Common myeloid progenitor, CD34-positive (primary cell): ENCODE measurements around the gene CAMK1D.
"Not testable (repeated sequence)": the region's sequence is repeated elsewhere in the genome, so short reads cannot be mapped to it uniquely, and the experiment has no call there.

Experiments
- CTCF ChIA-PET: fragments of 350-600 bp; sonication (Branson Sonifier 250); formaldehyde crosslinking; loops from one replicate; lab custom pipeline; 2021; ENCODE audit warnings: antibody characterized with exemption; lab: Charles Lee
- POLR2A ChIA-PET: fragments of 350-600 bp; sonication (Branson Sonifier 250); formaldehyde crosslinking; loops from one replicate; lab custom pipeline; 2021; ENCODE audit warnings: antibody characterized with exemption; lab: Charles Lee
- DNase-seq, 3 donors: peaks; one replicate each; pipeline versions ENCODE4 v3.0.0 to v3.0.0-alpha.2; 2013
- H3K27ac ChIP-seq, 2 experiments: 1 replicate in 1 of 2; 2 replicates in 1 of 2; pipeline ENCODE4 v1.7.0; 2013; ENCODE audit warnings: inconsistent platforms in 2 of 2, low read length in 2 of 2, mild to moderate bottlenecking in 2 of 2, low read depth in 1 of 2, moderate library complexity in 1 of 2; ENCODE audit not compliant: severe bottlenecking in 2 of 2, insufficient read depth in 1 of 2, poor library complexity in 1 of 2
- H3K27me3 ChIP-seq, 5 experiments: replicated peaks in 2 of 5; 1 replicate in 3 of 5; 2 replicates in 2 of 5; pipeline versions ENCODE4 v1.6.1 to v1.7.0; 2013; ENCODE audit warnings: low read length in 4 of 5, mild to moderate bottlenecking in 2 of 5, moderate library complexity in 2 of 5, inconsistent platforms in 1 of 5; ENCODE audit not compliant: insufficient read depth in 5 of 5, control insufficient read depth in 4 of 5
- H3K36me3 ChIP-seq, 4 experiments: 1 replicate in 2 of 4; 2 replicates in 2 of 4; pipeline versions ENCODE4 v1.6.1 to v1.7.0; 2013; ENCODE audit warnings: low read length in 3 of 4, control low read depth in 1 of 4, mild to moderate bottlenecking in 1 of 4; ENCODE audit not compliant: control insufficient read depth in 4 of 4, insufficient read depth in 4 of 4
- H3K4me1 ChIP-seq, 4 experiments: 1 replicate in 3 of 4; 2 replicates in 1 of 4; pipeline versions ENCODE4 v1.6.1 to v1.7.1; 2013; ENCODE audit warnings: low read length in 3 of 4, mild to moderate bottlenecking in 3 of 4, control low read depth in 1 of 4, inconsistent platforms in 1 of 4, moderate library complexity in 1 of 4; ENCODE audit not compliant: control insufficient read depth in 4 of 4, insufficient read depth in 4 of 4; ENCODE audit errors: control extremely low read depth in 1 of 4
- H3K4me3 ChIP-seq, 7 experiments: 1 replicate in 4 of 7; 2 replicates in 3 of 7; pipeline versions ENCODE4 v1.5.1 to v1.7.0; 2013; ENCODE audit warnings: mild to moderate bottlenecking in 7 of 7, low read length in 6 of 7, moderate library complexity in 6 of 7, inconsistent platforms in 2 of 7, low read depth in 2 of 7, control low read depth in 1 of 7; ENCODE audit not compliant: insufficient read depth in 4 of 7, control insufficient read depth in 1 of 7; ENCODE audit errors: extremely low read depth in 1 of 7
- H3K9me3 ChIP-seq, 5 experiments: 1 replicate in 4 of 5; 2 replicates in 1 of 5; pipeline versions ENCODE4 v1.6.1 to v1.7.1; 2013; ENCODE audit warnings: low read length in 4 of 5, mild to moderate bottlenecking in 2 of 5, inconsistent platforms in 1 of 5, low read depth in 1 of 5, moderate library complexity in 1 of 5; ENCODE audit not compliant: control insufficient read depth in 4 of 5, insufficient read depth in 2 of 5; ENCODE audit errors: control extremely low read depth in 1 of 5
- WGBS: methylation state at CpG from one replicate; pipeline ENCODE4 v1.1.5; 2013; ENCODE audit not compliant: insufficient coverage; 5-methylcytosine and 5-hydroxymethylcytosine counted together

CAMK1D gene

GRCh38 chr10:12434677-12435076 is 85.3 kb downstream of the CAMK1D start:
- H3K27me3 ChIP-seq, H3K4me1 ChIP-seq, DNase-seq, POLR2A ChIA-PET, H3K27ac ChIP-seq, H3K36me3 ChIP-seq, CTCF ChIA-PET, H3K9me3 ChIP-seq, H3K4me3 ChIP-seq: not testable (repeated sequence)
- 97% methylated on average over 6 of the region's 8 CpGs for WGBS

- H3K9me3 ChIP-seq, result peaks cover 0 to 6% (median 0%) of the 10 kb centered on the region in 5 experiments
- H3K27ac ChIP-seq, result no peak overlapping the region
- CTCF ChIA-PET, result no interaction called here
Observed at GRCh38 chr10:12435348-12435747, 86.0 kb downstream of the CAMK1D start.

GRCh38 chr10:12438919-12439692 is 89.8 kb downstream of the CAMK1D start:
- Histone ChIP-seq H3K36me3 (peaks cover 0 to 2% (median 0%) of the 10 kb centered on the region in 4 experiments), H3K4me1 (no peaks in the 10 kb centered on the region), H3K27ac (no peak overlapping the region), H3K9me3 (peaks cover 0 to 6% (median 0%) of the 10 kb centered on the region in 5 experiments), H3K27me3 (no peaks in the 10 kb centered on the region), H3K4me3 (no peak overlapping the region)
- WGBS, result 93% methylated on average over 14 of the region's 16 CpGs
- ChIA-PET CTCF (no interaction called here), POLR2A (no interaction called here)
- DNase-seq, result no peak

More at GRCh38 chr10:12435348-12435747, 86.0 kb downstream of the CAMK1D start:
- WGBS, result 97% methylated on average over 3 of the region's 6 CpGs
- Histone ChIP-seq H3K4me1 (no peaks in the 10 kb centered on the region), H3K27me3 (no peaks in the 10 kb centered on the region), H3K4me3 (no peak overlapping the region), H3K36me3 (peaks cover 0 to 2% (median 0%) of the 10 kb centered on the region in 4 experiments)
- POLR2A ChIA-PET, result no interaction called here
- no peak for DNase-seq

- POLR2A ChIA-PET, DNase-seq, H3K27ac ChIP-seq, H3K4me1 ChIP-seq, H3K27me3 ChIP-seq, H3K36me3 ChIP-seq, CTCF ChIA-PET, H3K9me3 ChIP-seq, H3K4me3 ChIP-seq: not testable (repeated sequence)
- WGBS, result 100% methylated on average over 2 of the region's 6 CpGs
Observed at GRCh38 chr10:12439767-12440166, 90.4 kb downstream of the CAMK1D start.

- ChIA-PET CTCF (interaction anchor here (1.0 kb wide), 1 partner anchor 77 kb away, joined by 4 read pairs; no protein-coding TSS in a partner anchor), POLR2A (no interaction called here)
- peaks cover 0 to 2% (median 0%) of the 10 kb centered on the region in 4 experiments for H3K36me3 ChIP-seq
- peaks cover 0 to 6% (median 0%) of the 10 kb centered on the region in 5 experiments for H3K9me3 ChIP-seq
- no peaks in the 10 kb centered on the region for H3K27me3 ChIP-seq
- WGBS, result 100% methylated on average over 7 of the region's 8 CpGs
- H3K4me3 ChIP-seq, result no peak overlapping the region
- no peak for DNase-seq
- no peak overlapping the region for H3K27ac ChIP-seq
- no peaks in the 10 kb centered on the region for H3K4me1 ChIP-seq
Observed at GRCh38 chr10:12443026-12443425, 93.7 kb downstream of the CAMK1D start.

GRCh38 chr10:12444981-12445700 is 95.8 kb downstream of the CAMK1D start:
- no peaks in the 10 kb centered on the region for H3K9me3 ChIP-seq
- no peaks in the 10 kb centered on the region for H3K27me3 ChIP-seq
- CTCF ChIA-PET, result no interaction called here
- POLR2A ChIA-PET, result no interaction called here
- 93% methylated on average over 5 of the region's 6 CpGs for WGBS
- no peak overlapping the region for H3K4me3 ChIP-seq
- H3K4me1 ChIP-seq, result peaks cover 4 to 8% (median 6%) of the 10 kb centered on the region in 4 experiments
- H3K27ac ChIP-seq, result no peak overlapping the region
- H3K36me3 ChIP-seq, result no peaks in the 10 kb centered on the region
- DNase-seq, result no peak
